DOHH2 (cell line): Measurements from ENCODE around the gene WDR62.

Source experiments
- H3F3A ChIP-seq: fragments of 200-600 bp; sonication (generic), shearing (Covaris generic); 2 replicates; pipeline ENCODE4 v1.6.0; 2016; ENCODE audit warnings: antibody characterized with exemption, mild to moderate bottlenecking; ENCODE audit not compliant: control insufficient read depth, insufficient read depth
- H3K27ac ChIP-seq: fragments of 200-600 bp; sonication (generic); 2 replicates; pipeline ENCODE4 v1.5.1; 2014; ENCODE audit warnings: low read depth, mild to moderate bottlenecking, low read length, moderate library complexity
- H3K27me3 ChIP-seq: fragments of 200-600 bp; sonication (generic); 2 replicates; pipeline ENCODE4 v1.6.1; 2014; ENCODE audit warnings: mild to moderate bottlenecking, low read length, mixed read lengths; ENCODE audit not compliant: control insufficient read depth
- H3K36me3 ChIP-seq: fragments of 200-600 bp; sonication (generic); 2 replicates; pipeline ENCODE4 v1.6.1; 2014; ENCODE audit warnings: mild to moderate bottlenecking, low read length, moderate library complexity, mixed read lengths; ENCODE audit not compliant: control insufficient read depth
- H3K4me1 ChIP-seq: fragments of 200-600 bp; sonication (generic); 2 replicates; pipeline ENCODE4 v1.6.1; 2014; ENCODE audit warnings: mild to moderate bottlenecking, low read length, mixed read lengths; ENCODE audit not compliant: control insufficient read depth
- H3K4me2 ChIP-seq: fragments of 200-600 bp; sonication (generic); 2 replicates; pipeline ENCODE4 v1.6.0; 2014; ENCODE audit warnings: mild to moderate bottlenecking, low read length, moderate library complexity
- H3K4me3 ChIP-seq: fragments of 200-600 bp; sonication (generic); 2 replicates; pipeline ENCODE4 v1.5.1; 2014; ENCODE audit warnings: mild to moderate bottlenecking, low read length, mixed read lengths
- H3K79me2 ChIP-seq: fragments of 200-600 bp; sonication (generic); 2 replicates; pipeline ENCODE4 v1.6.1; 2014; ENCODE audit warnings: mild to moderate bottlenecking, low read length, mixed read lengths; ENCODE audit not compliant: control insufficient read depth
- H3K9me2 ChIP-seq: fragments of 200-600 bp; sonication (generic); replicated peaks from 2 replicates; pipeline ENCODE4 v1.6.1; 2014; ENCODE audit warnings: mild to moderate bottlenecking, low read length, mixed read lengths; ENCODE audit not compliant: control insufficient read depth
- H3K9me3 ChIP-seq: fragments of 200-600 bp; sonication (generic); 2 replicates; pipeline ENCODE4 v1.6.1; 2014; ENCODE audit warnings: antibody characterized with exemption, low read length, mixed read lengths; ENCODE audit not compliant: control insufficient read depth, insufficient read depth
- H4K20me1 ChIP-seq: fragments of 200-600 bp; sonication (generic); 2 replicates; pipeline ENCODE4 v1.6.0; 2014; ENCODE audit warnings: low read depth, mild to moderate bottlenecking, antibody characterized with exemption, low read length, moderate library complexity; ENCODE audit not compliant: control insufficient read depth, insufficient read depth
- CTCF ChIP-seq: fragments of 200-600 bp; sonication (generic); IDR thresholded peaks from one replicate; pipeline ENCODE4 v1.5.1; 2014; ENCODE audit warnings: antibody characterized with exemption, mild to moderate bottlenecking, low read depth, low read length; ENCODE audit not compliant: poor library complexity, severe bottlenecking
- EZH2phosphoT487 ChIP-seq: fragments of 200-600 bp; sonication (generic); IDR thresholded peaks from 2 replicates; pipeline ENCODE4 v1.6.1; 2017; ENCODE audit warnings: borderline replicate concordance, mild to moderate bottlenecking, antibody characterized with exemption, low read length, moderate library complexity, mixed read lengths

Gene WDR62

GRCh38 chr19:36081894-36082293, 27.2 kb downstream of the WDR62 start:
- TF ChIP-seq CTCF (no peak), EZH2phosphoT487 (no peak)

DNA sequence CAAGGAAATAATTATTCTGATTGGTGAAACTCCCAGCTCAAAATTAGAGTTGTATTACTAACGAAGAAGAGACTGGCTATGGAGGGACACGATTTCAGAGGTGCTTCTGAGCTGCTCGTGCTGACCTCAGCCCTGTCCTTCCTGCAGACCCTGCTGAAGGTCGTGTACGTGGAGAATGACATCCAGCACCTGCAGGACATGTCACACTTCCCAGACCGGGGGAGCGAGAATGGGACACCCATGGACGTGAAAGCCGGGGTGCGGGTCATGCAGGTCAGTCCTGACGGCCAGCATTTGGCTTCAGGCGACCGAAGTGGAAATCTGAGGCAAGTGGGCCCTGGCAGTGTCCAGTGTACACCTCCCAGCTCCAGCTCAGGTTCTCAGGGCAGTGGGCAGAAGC, 28.2 kb downstream of the WDR62 start:
- Histone ChIP-seq H3F3A (no peaks in the 10 kb centered on the region), H3K4me2 (no peak overlapping the region), H3K9me3 (no peaks in the 10 kb centered on the region), H3K4me1 (no peaks in the 10 kb centered on the region), H3K36me3 (peaks cover 73% of the 10 kb centered on the region), H3K79me2 (peaks cover 3% of the 10 kb centered on the region), H3K9me2 (no peaks in the 10 kb centered on the region), H3K27me3 (no peaks in the 10 kb centered on the region), H3K4me3 (no peak overlapping the region), H3K27ac (no peak overlapping the region), H4K20me1 (no peaks in the 10 kb centered on the region)
- TF ChIP-seq EZH2phosphoT487 (no peak), CTCF (no peak)

More at GRCh38 chr19:36081894-36082293, 27.2 kb downstream of the WDR62 start:
- H3K79me2 ChIP-seq: peaks cover 3% of the 10 kb centered on the region
- no peaks in the 10 kb centered on the region for H3K4me1 ChIP-seq
- H3K4me3 ChIP-seq: no peak overlapping the region
- no peak overlapping the region for H3K4me2 ChIP-seq
- no peaks in the 10 kb centered on the region for H3F3A ChIP-seq
- no peaks in the 10 kb centered on the region for H3K9me2 ChIP-seq
- no peak overlapping the region for H3K27ac ChIP-seq
- H4K20me1 ChIP-seq: no peaks in the 10 kb centered on the region
- peaks cover 79% of the 10 kb centered on the region for H3K36me3 ChIP-seq
- H3K27me3 ChIP-seq: no peaks in the 10 kb centered on the region
- no peaks in the 10 kb centered on the region for H3K9me3 ChIP-seq

GRCh38 chr19:36084231-36085009, 29.7 kb downstream of the WDR62 start:
- H3K79me2 ChIP-seq: peaks cover 2% of the 10 kb centered on the region
- H3K27me3 ChIP-seq: no peaks in the 10 kb centered on the region
- H3K4me3 ChIP-seq: no peak overlapping the region
- no peaks in the 10 kb centered on the region for H3K9me3 ChIP-seq
- peaks cover 78% of the 10 kb centered on the region for H3K36me3 ChIP-seq
- H3K4me1 ChIP-seq: no peaks in the 10 kb centered on the region
- no peak overlapping the region for H3K27ac ChIP-seq
- no peaks in the 10 kb centered on the region for H3F3A ChIP-seq
- no peaks in the 10 kb centered on the region for H4K20me1 ChIP-seq
- no peak overlapping the region for H3K4me2 ChIP-seq
- TF ChIP-seq EZH2phosphoT487 (no peak), CTCF (no peak)
- no peaks in the 10 kb centered on the region for H3K9me2 ChIP-seq
